Measurements from ENCODE around the gene COL23A1.

Gene COL23A1

GRCh38 chr5:178496214-178496613 is 94.0 kb downstream of the COL23A1 start:
- no peak overlapping the region for H3K9ac ChIP-seq (ENCODE audit: low read length)
- TF ChIP-seq EZH2phosphoT487 (IDR thresholded peaks at IDR 0.05; ENCODE audit: low read length) (no peak), EZH2 (optimal IDR thresholded peaks at IDR 0.05; ENCODE audit: low read depth, low read length) (no peak), CTCF (IDR thresholded peaks at IDR 0.05; ENCODE audit: low read length) (no peak)
- peaks cover 16% of the 10 kb centered on the region; the same call in 1 of the 2 replicates for H3K27me3 ChIP-seq (replicated peaks; ENCODE audit: insufficient read depth, low read length)
- no peaks in the 10 kb centered on the region for H3K9me3 ChIP-seq (replicated peaks; ENCODE audit: insufficient read depth, low read length)
- DNase-seq = no peak
- no peak overlapping the region for H3K4me3 ChIP-seq (ENCODE audit: low read length)
- H4K20me1 ChIP-seq (ENCODE audit: insufficient read depth, low read length) = no peaks in the 10 kb centered on the region
- no peaks in the 10 kb centered on the region for H3K4me1 ChIP-seq (ENCODE audit: low read length)
- no peaks in the 10 kb centered on the region for H3K9me2 ChIP-seq (replicated peaks; ENCODE audit: insufficient read depth, low read length)
- H3F3A ChIP-seq (ENCODE audit: insufficient read depth, low read length) = no peaks in the 10 kb centered on the region
- no peak overlapping the region for H2AFZ ChIP-seq (ENCODE audit: low read length)
- H3K4me2 ChIP-seq (ENCODE audit: low read depth, low read length) = no peak overlapping the region
- H3K27ac ChIP-seq (ENCODE audit: low read length) = no peak overlapping the region
- H3K79me2 ChIP-seq (ENCODE audit: low read length) = no peaks in the 10 kb centered on the region
- H3K36me3 ChIP-seq (replicated peaks; ENCODE audit: insufficient read depth, low read length) = no peaks in the 10 kb centered on the region

- TF ChIP-seq CTCF (IDR thresholded peaks at IDR 0.05; ENCODE audit: low read length) (no peak), EZH2 (optimal IDR thresholded peaks at IDR 0.05; ENCODE audit: low read depth, low read length) (no peak), EZH2phosphoT487 (IDR thresholded peaks at IDR 0.05; ENCODE audit: low read length) (no peak)
- Histone ChIP-seq H3K36me3 (replicated peaks; ENCODE audit: insufficient read depth, low read length) (no peaks in the 10 kb centered on the region), H3K79me2 (ENCODE audit: low read length) (no peaks in the 10 kb centered on the region), H3K27ac (ENCODE audit: low read length) (no peak overlapping the region), H3K9me2 (replicated peaks; ENCODE audit: insufficient read depth, low read length) (no peaks in the 10 kb centered on the region), H3K4me1 (ENCODE audit: low read length) (no peaks in the 10 kb centered on the region), H3K9ac (ENCODE audit: low read length) (no peak overlapping the region), H3K9me3 (replicated peaks; ENCODE audit: insufficient read depth, low read length) (no peaks in the 10 kb centered on the region), H4K20me1 (ENCODE audit: insufficient read depth, low read length) (no peaks in the 10 kb centered on the region), H3K4me2 (ENCODE audit: low read depth, low read length) (no peak overlapping the region), H2AFZ (ENCODE audit: low read length) (no peak overlapping the region), H3F3A (ENCODE audit: insufficient read depth, low read length) (no peaks in the 10 kb centered on the region), H3K4me3 (ENCODE audit: low read length) (no peak overlapping the region), H3K27me3 (replicated peaks; ENCODE audit: insufficient read depth, low read length) (peaks cover 16% of the 10 kb centered on the region; the same call in 1 of the 2 replicates)
- DNase-seq = no peak
These were observed 94.5 kb downstream of the COL23A1 start for GRCh38 chr5:178495706-178496105.

GRCh38 chr5:178492278-178492677 is 97.9 kb downstream of the COL23A1 start:
- no peaks in the 10 kb centered on the region for H3K4me1 ChIP-seq (ENCODE audit: low read length)
- H3K36me3 ChIP-seq (replicated peaks; ENCODE audit: insufficient read depth, low read length) = no peaks in the 10 kb centered on the region
- H3K4me2 ChIP-seq (ENCODE audit: low read depth, low read length) = no peak overlapping the region
- TF ChIP-seq EZH2 (optimal IDR thresholded peaks at IDR 0.05; ENCODE audit: low read depth, low read length) (no peak), EZH2phosphoT487 (IDR thresholded peaks at IDR 0.05; ENCODE audit: low read length) (no peak), CTCF (IDR thresholded peaks at IDR 0.05; ENCODE audit: low read length) (no peak)
- DNase-seq = no peak
- peaks cover 25% of the 10 kb centered on the region for H3K27me3 ChIP-seq (replicated peaks; ENCODE audit: insufficient read depth, low read length)
- no peaks in the 10 kb centered on the region for H3F3A ChIP-seq (ENCODE audit: insufficient read depth, low read length)
- H2AFZ ChIP-seq (ENCODE audit: low read length) = no peak overlapping the region
- no peak overlapping the region for H3K27ac ChIP-seq (ENCODE audit: low read length)
- no peaks in the 10 kb centered on the region for H4K20me1 ChIP-seq (ENCODE audit: insufficient read depth, low read length)
- no peaks in the 10 kb centered on the region for H3K79me2 ChIP-seq (ENCODE audit: low read length)
- H3K9me2 ChIP-seq (replicated peaks; ENCODE audit: insufficient read depth, low read length) = no peaks in the 10 kb centered on the region
- H3K4me3 ChIP-seq (ENCODE audit: low read length) = no peak overlapping the region
- no peaks in the 10 kb centered on the region for H3K9me3 ChIP-seq (replicated peaks; ENCODE audit: insufficient read depth, low read length)
- H3K9ac ChIP-seq (ENCODE audit: low read length) = no peak overlapping the region

Measured in MM.1S (cell line).